NCI-H1048 (cell line): ENCODE results near the gene SAMD4B.

Experiments
- DNase-seq: peaks from one replicate; lab custom pipeline; 2025; lab: John Stamatoyannopoulos, UW

The SAMD4B gene

DNA sequence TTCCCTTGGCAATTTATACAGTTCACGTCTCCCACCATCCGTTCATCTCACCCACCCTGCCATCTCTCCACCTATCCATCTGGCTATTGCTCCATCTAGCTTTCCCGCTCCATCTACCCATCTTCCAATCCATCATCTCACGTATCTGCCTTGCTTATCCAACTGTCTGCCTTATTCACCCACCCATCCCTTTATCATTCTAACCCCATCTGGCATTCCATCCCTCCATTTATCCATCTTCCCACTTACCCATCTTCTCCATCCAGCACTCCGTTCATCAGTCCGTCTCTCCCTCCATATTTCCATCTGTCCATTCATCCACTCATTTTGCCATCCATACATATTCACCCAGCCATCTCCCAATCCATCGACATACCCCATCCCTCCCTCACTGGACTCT, 83.5 kb downstream of the SAMD4B start:
- DNase-seq: no peak

- no peak for DNase-seq
Observed at GRCh38 chr19:39426170-39426569, 83.9 kb downstream of the SAMD4B start.

GRCh38 chr19:39427707-39428106, 85.5 kb downstream of the SAMD4B start:
- DNase-seq: no peak

DNA sequence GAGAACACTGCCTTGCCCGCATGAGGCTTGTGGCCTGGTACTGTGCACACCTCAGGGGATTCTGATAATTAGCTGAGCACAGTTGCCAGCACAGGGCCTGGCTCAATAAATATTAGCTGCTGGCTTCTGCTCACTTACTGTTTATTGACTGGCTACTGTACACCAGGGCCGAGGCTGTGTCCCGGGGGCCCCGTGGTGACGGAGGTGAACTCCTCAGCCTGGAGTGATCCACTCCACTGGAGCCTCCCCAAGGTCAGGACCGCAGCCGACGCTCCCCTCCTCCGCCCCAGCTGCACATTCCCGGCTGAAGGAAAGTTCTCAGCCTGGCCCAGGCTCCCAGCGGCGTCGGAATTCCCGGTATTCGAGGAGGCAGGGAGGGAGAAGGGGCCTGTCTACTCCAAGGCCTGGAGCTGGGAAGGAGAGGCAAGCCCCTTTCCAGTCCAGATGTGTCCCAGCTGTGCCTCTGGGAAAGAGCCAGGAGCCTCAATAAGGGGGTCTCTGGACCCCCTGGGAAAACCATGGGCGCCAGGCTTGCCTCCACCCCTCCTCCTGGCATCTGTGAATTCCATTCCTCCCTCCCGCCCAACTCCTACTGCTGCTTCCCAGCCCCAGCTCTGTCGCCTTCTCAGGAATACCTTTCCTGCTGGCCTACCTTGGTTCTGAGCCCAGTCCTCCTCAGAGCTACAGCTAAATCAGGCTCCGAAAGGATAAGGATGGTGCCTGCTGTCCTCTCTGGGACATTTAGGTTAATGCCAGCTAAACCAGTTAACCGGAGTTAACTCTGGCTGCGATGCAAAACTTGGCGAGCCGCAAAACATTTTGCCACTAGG, 86.3 kb downstream of the SAMD4B start:
- DNase-seq: no peak

DNA sequence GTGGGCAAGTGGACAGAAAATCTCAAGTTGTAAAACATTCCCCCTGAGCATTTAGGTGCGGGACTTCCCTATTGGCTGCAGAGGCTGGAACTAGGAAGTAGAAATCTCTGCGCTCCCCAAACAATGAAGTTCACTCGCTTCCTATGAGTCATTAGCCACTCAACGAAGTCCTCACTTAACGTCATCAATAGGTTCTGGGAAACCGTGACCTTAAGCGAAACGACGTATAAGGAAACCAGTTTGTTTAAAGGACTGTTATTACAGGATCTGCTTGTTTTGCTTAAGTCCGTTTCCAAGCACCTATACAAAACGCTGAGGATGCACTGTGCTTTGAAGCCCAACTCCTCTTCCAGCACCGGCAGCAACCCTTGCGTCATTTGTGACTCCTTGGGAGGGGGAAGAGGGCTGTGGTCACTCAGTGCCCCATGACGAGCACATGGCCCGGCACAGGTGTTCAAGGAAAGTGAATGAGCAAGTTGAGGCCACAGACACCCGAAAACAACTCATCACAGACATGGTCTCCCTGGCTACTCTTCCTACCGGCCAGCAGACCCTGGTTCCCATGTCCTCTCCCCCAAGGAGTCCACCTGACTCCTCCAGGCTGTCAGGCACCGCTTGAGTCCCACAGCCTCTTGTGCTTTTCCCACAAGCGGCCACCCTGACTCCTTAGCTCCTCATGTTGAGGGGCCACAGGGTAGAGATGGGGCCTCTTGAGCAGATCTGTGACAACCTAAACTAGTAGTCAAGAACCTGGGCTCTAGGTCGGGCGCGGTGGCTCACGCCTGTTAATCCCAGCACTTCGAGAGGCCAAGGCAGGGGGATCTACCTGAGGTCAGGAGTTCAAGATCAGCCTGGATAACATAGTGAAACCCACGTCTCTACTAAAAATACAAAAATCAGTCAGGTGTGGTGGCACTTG, 88.7 kb downstream of the SAMD4B start:
- DNase-seq: no peak

DNA sequence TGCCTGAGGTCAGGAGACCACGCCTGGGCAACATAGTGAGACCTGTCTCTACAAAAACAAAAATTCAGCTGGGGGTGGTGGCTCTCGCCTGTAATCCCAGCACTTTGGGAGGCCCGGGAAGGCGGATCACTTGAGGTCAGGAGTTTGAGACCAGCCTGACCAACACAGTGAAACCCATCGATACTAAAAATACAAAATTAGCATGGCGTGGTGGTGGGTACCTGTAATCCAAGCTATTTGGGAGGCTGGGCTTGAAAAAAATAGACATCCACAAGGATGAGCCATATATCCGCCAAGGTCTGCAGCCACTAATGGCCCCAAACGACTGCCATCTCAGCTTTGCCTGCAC, 90.4 kb downstream of the SAMD4B start:
- DNase-seq: no peak

- no peak for DNase-seq
Observed at GRCh38 chr19:39433480-39434079, 91.4 kb downstream of the SAMD4B start.

GRCh38 chr19:39434123-39435076, 92.2 kb downstream of the SAMD4B start:
- no peak for DNase-seq
